GM13976 (cell line): ENCODE data around the gene CHD3.
"Not testable (repeated sequence)": the region's sequence is repeated elsewhere in the genome, so short reads cannot be mapped to it uniquely, and the experiment has no call there.

Experiments
- DNase-seq: peaks from one replicate; pipeline ENCODE4 v3.0.0; 2012; ENCODE audit warnings: low spot score
- CTCF ChIP-seq: IDR thresholded peaks from 2 replicates; pipeline ENCODE4 v1.5.1; 2012; ENCODE audit warnings: borderline replicate concordance, mild to moderate bottlenecking; ENCODE audit not compliant: insufficient read depth; ENCODE audit errors: extremely low read depth, missing control alignments, control extremely low read depth
- in situ Hi-C: fragments of 300-500 bp; cut with MboI; formaldehyde crosslinking; loops from one replicate; pipeline ENCODE4 v1.12.0; 2022; ENCODE audit warnings: low sequenced_read_pairs, mixed read lengths, inconsistent platforms; ENCODE audit not compliant: unreplicated experiment

The CHD3 gene

GRCh38 chr17:7945651-7946050, 57.1 kb downstream of the CHD3 start:
- no peak for DNase-seq
- no peak for TF ChIP-seq CTCF
- in situ Hi-C loops, result no loop called here

- no peak for TF ChIP-seq CTCF
- in situ Hi-C loops, result no loop called here
Observed at GRCh38 chr17:7946441-7946840, 57.9 kb downstream of the CHD3 start.

GRCh38 chr17:7947651-7948050, 59.1 kb downstream of the CHD3 start:
- in situ Hi-C loops, result no loop called here
- TF ChIP-seq CTCF, result no peak
- DNase-seq, result no peak

More at GRCh38 chr17:7946441-7946840, 57.9 kb downstream of the CHD3 start:
- no peak for DNase-seq

- no peak for TF ChIP-seq CTCF
- in situ Hi-C loops, result no loop called here
Observed at GRCh38 chr17:7950578-7950977, 62.0 kb downstream of the CHD3 start.

GRCh38 chr17:7951143-7951792, 62.7 kb downstream of the CHD3 start:
- TF ChIP-seq CTCF, result no peak
- DNase-seq, result peak; percentile 74
- in situ Hi-C loops, result no loop called here

More at GRCh38 chr17:7950578-7950977, 62.0 kb downstream of the CHD3 start:
- no peak for DNase-seq

- DNase-seq, in situ Hi-C loops: not testable (repeated sequence)
Observed at GRCh38 chr17:7953266-7953665, 64.7 kb downstream of the CHD3 start.

- no peak for DNase-seq
- in situ Hi-C loops, result no loop called here
- TF ChIP-seq CTCF, result no peak
Observed at GRCh38 chr17:7955414-7956227, 67.0 kb downstream of the CHD3 start.
